Stimulated activated CD4-positive, alpha-beta T cell treated with anti-CD3 and anti-CD28 coated beads, Interleukin-1b, Interleukin-23, amount 100 ng/mL, for 4 hours (primary cell): ENCODE measurements around the gene CCDC122.

Experiments used
- DNase-seq, 2 donors: peaks; one replicate each; pipeline ENCODE4 v3.0.0-alpha.2; 2020; ENCODE audit warnings: low read depth in 2 of 2

Gene CCDC122

GRCh38 chr13:43804461-43805070 lies 75.0 kb downstream of the CCDC122 start:
- no peak for DNase-seq

- no peak for DNase-seq
Measured at GRCh38 chr13:43802511-43802910, 77.0 kb downstream of the CCDC122 start.

GRCh38 chr13:43800828-43801227 lies 78.7 kb downstream of the CCDC122 start:
- no peak for DNase-seq

- no peak for DNase-seq
Measured at GRCh38 chr13:43799191-43799590, 80.3 kb downstream of the CCDC122 start.

GRCh38 chr13:43797869-43798268 lies 81.7 kb downstream of the CCDC122 start:
- DNase-seq: no peak

GRCh38 chr13:43797159-43797558 lies 82.4 kb downstream of the CCDC122 start:
- DNase-seq: no peak

GRCh38 chr13:43794416-43794815 lies 85.1 kb downstream of the CCDC122 start:
- DNase-seq: no peak

GRCh38 chr13:43792076-43792881 lies 87.3 kb downstream of the CCDC122 start:
- no peak for DNase-seq

GRCh38 chr13:43787997-43788396 lies 91.5 kb downstream of the CCDC122 start:
- no peak for DNase-seq

- no peak for DNase-seq
Measured at GRCh38 chr13:43787518-43787891, 92.0 kb downstream of the CCDC122 start.

GRCh38 chr13:43786766-43787517 lies 92.6 kb downstream of the CCDC122 start, which contains the start of gene ENOX1:
TSS of gene ENOX1 (minus strand) at chr13:43786972.
- peak in 1 of 2 donors; percentile 26 for DNase-seq

GRCh38 chr13:43786472-43786765 lies 93.1 kb downstream of the CCDC122 start:
- no peak for DNase-seq
